ENCODE results near the gene SLC16A3. TPM values are rescaled to one million over a fixed set of nuclear protein-coding genes. Genes with fewer than 3 reads are reported as not detected.

Gene SLC16A3
- total and polyA plus RNA-seq, 7 experiments from 2014 or later = 1.4 to 264 (median 15.9) TPM

DNA sequence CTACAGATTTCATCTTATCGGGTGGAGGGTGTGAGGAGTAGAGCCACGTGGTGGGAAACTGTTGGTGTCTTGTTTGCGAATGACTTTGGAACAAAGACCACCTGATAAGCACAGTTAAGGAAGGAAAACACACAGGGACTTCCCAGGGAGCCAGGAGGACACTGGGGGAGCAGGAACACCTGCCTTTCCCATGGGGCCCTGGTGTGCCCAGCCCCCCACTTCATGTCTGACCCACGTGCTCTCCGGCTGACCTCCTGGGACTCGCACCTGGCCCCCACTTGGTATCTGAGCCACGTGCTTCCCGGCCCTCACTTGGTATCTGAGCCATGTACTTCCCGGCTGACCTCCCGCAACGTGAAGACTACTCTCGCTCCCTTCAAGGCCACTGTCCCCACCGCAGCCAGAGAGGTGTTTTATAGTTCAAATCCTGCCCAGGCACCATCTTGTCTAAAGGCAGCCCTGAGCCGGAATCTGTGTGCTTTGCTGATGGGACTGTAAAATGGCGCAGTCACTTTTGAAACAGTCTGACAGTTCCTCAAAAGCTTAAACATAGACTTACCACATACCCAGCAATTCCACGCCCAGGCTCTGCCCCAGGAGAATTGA lies 50.0 kb downstream of the SLC16A3 start:
- no peaks in the 10 kb centered on the region for H3K27me3 ChIP-seq (ENCODE audit: control insufficient read depth in 2 of 2, insufficient read depth in 2 of 2, low read length in 2 of 2)
- H3K9me3 ChIP-seq (ENCODE audit: control insufficient read depth in 2 of 3, low read length in 3 of 3) = no peaks in the 10 kb centered on the region
- no peak for DNase-seq
- Mint-ChIP-seq H3K4me3 (no peak overlapping the region), H3K4me1 (peaks cover 6 to 25% (median 13%) of the 10 kb centered on the region in 7 donors), H3K9me3 (no peaks in the 10 kb centered on the region), H3K27ac (peak overlapping the region in 1 of 9 donors; percentile 20), H3K27me3 (no peaks in the 10 kb centered on the region), H3K36me3 (no peaks in the 10 kb centered on the region)
- CTCF ChIA-PET = interaction anchor here (0.8 kb wide), 1 partner anchor 66 kb away, joined by 3 read pairs; no protein-coding TSS in a partner anchor
- no peak overlapping the region for H3K4me3 ChIP-seq (ENCODE audit: low read length)
- H3K36me3 ChIP-seq (ENCODE audit: control insufficient read depth in 2 of 3, insufficient read depth in 3 of 3, low read length in 3 of 3) = no peaks in the 10 kb centered on the region
- POLR2A ChIA-PET = no interaction called here
- intact Hi-C loops (cut with micrococcal nuclease) = no loop called here
- peaks cover 3 to 13% of the 10 kb centered on the region in 2 donors for H3K4me1 ChIP-seq (ENCODE audit: control insufficient read depth in 2 of 2, insufficient read depth in 2 of 2, low read length in 2 of 2)
- peak; percentile 61 for ATAC-seq
- no peak overlapping the region for H3K27ac ChIP-seq (ENCODE audit: low read depth, low read length)

- peaks cover 5 to 24% (median 8%) of the 10 kb centered on the region in 7 donors for H3K4me1 Mint-ChIP-seq
- ATAC-seq (no peak), DNase-seq (no peak)
- ChIA-PET CTCF (interaction anchor here (0.6 to 0.7 kb wide), 2 partner anchors 192 to 237 kb away, joined by 4 read pairs; no protein-coding TSS in a partner anchor), POLR2A (interaction anchor here (1.6 kb wide), 1 partner anchor 12 kb away, joined by 4 read pairs; no protein-coding TSS in a partner anchor)
- Histone ChIP-seq H3K4me3 (ENCODE audit: low read length) (no peak overlapping the region), H3K27ac (ENCODE audit: low read depth, low read length) (no peak overlapping the region), H3K36me3 (ENCODE audit: control insufficient read depth in 2 of 3, insufficient read depth in 3 of 3, low read length in 3 of 3) (no peaks in the 10 kb centered on the region), H3K9me3 (ENCODE audit: control insufficient read depth in 2 of 3, low read length in 3 of 3) (no peaks in the 10 kb centered on the region), H3K4me1 (ENCODE audit: control insufficient read depth in 2 of 2, insufficient read depth in 2 of 2, low read length in 2 of 2) (peaks cover 0 to 10% of the 10 kb centered on the region in 2 donors), H3K27me3 (ENCODE audit: control insufficient read depth in 2 of 2, insufficient read depth in 2 of 2, low read length in 2 of 2) (no peaks in the 10 kb centered on the region)
- no peaks in the 10 kb centered on the region for H3K27me3 Mint-ChIP-seq
- H3K4me3 Mint-ChIP-seq = peak overlapping the region in 1 of 10 donors; percentile 13
- H3K27ac Mint-ChIP-seq = no peak overlapping the region
- no peaks in the 10 kb centered on the region for H3K9me3 Mint-ChIP-seq
- intact Hi-C loops (cut with micrococcal nuclease) = no loop called here
- H3K36me3 Mint-ChIP-seq = no peaks in the 10 kb centered on the region
Measured at GRCh38 chr17:82280537-82280936, 51.7 kb downstream of the SLC16A3 start.

GRCh38 chr17:82281076-82281475 lies 52.2 kb downstream of the SLC16A3 start:
- no peak overlapping the region for H3K4me3 Mint-ChIP-seq
- Histone ChIP-seq H3K4me1 (ENCODE audit: control insufficient read depth in 2 of 2, insufficient read depth in 2 of 2, low read length in 2 of 2) (peaks cover 0 to 10% of the 10 kb centered on the region in 2 donors), H3K36me3 (ENCODE audit: control insufficient read depth in 2 of 3, insufficient read depth in 3 of 3, low read length in 3 of 3) (no peaks in the 10 kb centered on the region), H3K27ac (ENCODE audit: low read depth, low read length) (no peak overlapping the region), H3K9me3 (ENCODE audit: control insufficient read depth in 2 of 3, low read length in 3 of 3) (no peaks in the 10 kb centered on the region), H3K27me3 (ENCODE audit: control insufficient read depth in 2 of 2, insufficient read depth in 2 of 2, low read length in 2 of 2) (no peaks in the 10 kb centered on the region), H3K4me3 (ENCODE audit: low read length) (no peak overlapping the region)
- CTCF ChIA-PET = interaction anchor here (0.6 to 0.7 kb wide), 2 partner anchors 191 to 238 kb away, joined by 4 read pairs; no protein-coding TSS in a partner anchor
- POLR2A ChIA-PET = interaction anchor here (0.7 to 1.6 kb wide), 2 partner anchors 11 to 39 kb away, joined by 4 read pairs; no protein-coding TSS in a partner anchor
- H3K4me1 Mint-ChIP-seq = peaks cover 5 to 24% (median 8%) of the 10 kb centered on the region in 7 donors
- ATAC-seq = no peak
- intact Hi-C loops (cut with micrococcal nuclease) = no loop called here
- no peaks in the 10 kb centered on the region for H3K9me3 Mint-ChIP-seq
- H3K36me3 Mint-ChIP-seq = no peaks in the 10 kb centered on the region
- H3K27me3 Mint-ChIP-seq = no peaks in the 10 kb centered on the region
- H3K27ac Mint-ChIP-seq = no peak overlapping the region
- no peak for DNase-seq

- Histone ChIP-seq H3K9me3 (ENCODE audit: control insufficient read depth in 2 of 3, low read length in 3 of 3) (no peaks in the 10 kb centered on the region), H3K4me1 (ENCODE audit: control insufficient read depth in 2 of 2, insufficient read depth in 2 of 2, low read length in 2 of 2) (peaks cover 0 to 10% of the 10 kb centered on the region in 2 donors), H3K27ac (ENCODE audit: low read depth, low read length) (no peak overlapping the region), H3K36me3 (ENCODE audit: control insufficient read depth in 2 of 3, insufficient read depth in 3 of 3, low read length in 3 of 3) (no peaks in the 10 kb centered on the region), H3K4me3 (ENCODE audit: low read length) (no peak overlapping the region), H3K27me3 (ENCODE audit: control insufficient read depth in 2 of 2, insufficient read depth in 2 of 2, low read length in 2 of 2) (no peaks in the 10 kb centered on the region)
- Mint-ChIP-seq H3K36me3 (no peaks in the 10 kb centered on the region), H3K27ac (peak overlapping the region in 3 of 9 donors; percentile 2 to 43 (median 39)), H3K9me3 (no peaks in the 10 kb centered on the region), H3K4me3 (no peak overlapping the region), H3K4me1 (peaks cover 5 to 24% (median 8%) of the 10 kb centered on the region in 7 donors), H3K27me3 (no peaks in the 10 kb centered on the region)
- ChIA-PET CTCF (interaction anchor here (0.7 kb wide), 1 partner anchor 238 kb away, joined by 4 read pairs; no protein-coding TSS in a partner anchor), POLR2A (interaction anchor here (0.7 to 1.6 kb wide), 2 partner anchors 11 to 39 kb away, joined by 4 read pairs; no protein-coding TSS in a partner anchor)
- peak; percentile 44 for ATAC-seq
- peak in 1 of 9 donors; percentile 36 for DNase-seq
- intact Hi-C loops (cut with micrococcal nuclease) = no loop called here
Measured at GRCh38 chr17:82281502-82282238, 52.8 kb downstream of the SLC16A3 start.

GRCh38 chr17:82282239-82283207 lies 53.7 kb downstream of the SLC16A3 start:
- no peak for DNase-seq
- Mint-ChIP-seq H3K36me3 (no peaks in the 10 kb centered on the region), H3K27ac (no peak overlapping the region), H3K9me3 (no peaks in the 10 kb centered on the region), H3K4me1 (peaks cover 0 to 24% (median 8%) of the 10 kb centered on the region in 7 donors), H3K4me3 (no peak overlapping the region), H3K27me3 (no peaks in the 10 kb centered on the region)
- Histone ChIP-seq H3K4me1 (ENCODE audit: control insufficient read depth in 2 of 2, insufficient read depth in 2 of 2, low read length in 2 of 2) (peaks cover 0 to 10% of the 10 kb centered on the region in 2 donors), H3K27me3 (ENCODE audit: control insufficient read depth in 2 of 2, insufficient read depth in 2 of 2, low read length in 2 of 2) (no peaks in the 10 kb centered on the region), H3K9me3 (ENCODE audit: control insufficient read depth in 2 of 3, low read length in 3 of 3) (no peaks in the 10 kb centered on the region), H3K27ac (ENCODE audit: low read depth, low read length) (no peak overlapping the region), H3K36me3 (ENCODE audit: control insufficient read depth in 2 of 3, insufficient read depth in 3 of 3, low read length in 3 of 3) (no peaks in the 10 kb centered on the region), H3K4me3 (ENCODE audit: low read length) (no peak overlapping the region)
- ATAC-seq = no peak
- intact Hi-C loops (cut with micrococcal nuclease) = no loop called here
- ChIA-PET POLR2A (interaction anchor here (0.5 kb wide), 2 partner anchors 34 to 97 kb away, joined by 3 read pairs; no protein-coding TSS in a partner anchor), CTCF (interaction anchor here (0.6 kb wide), 1 partner anchor 299 kb away, joined by 3 read pairs; no protein-coding TSS in a partner anchor)

All from naive thymus-derived CD4-positive, alpha-beta T cell (primary cell).